Measurements from ENCODE around the gene LIN7A. TPM values are rescaled to one million over a fixed set of nuclear protein-coding genes. Genes with fewer than 3 reads are reported as not detected.

Gene LIN7A
- polyA plus RNA-seq, 4 donors, result 0.27 to 9.0 (median 0.62) TPM

DNA sequence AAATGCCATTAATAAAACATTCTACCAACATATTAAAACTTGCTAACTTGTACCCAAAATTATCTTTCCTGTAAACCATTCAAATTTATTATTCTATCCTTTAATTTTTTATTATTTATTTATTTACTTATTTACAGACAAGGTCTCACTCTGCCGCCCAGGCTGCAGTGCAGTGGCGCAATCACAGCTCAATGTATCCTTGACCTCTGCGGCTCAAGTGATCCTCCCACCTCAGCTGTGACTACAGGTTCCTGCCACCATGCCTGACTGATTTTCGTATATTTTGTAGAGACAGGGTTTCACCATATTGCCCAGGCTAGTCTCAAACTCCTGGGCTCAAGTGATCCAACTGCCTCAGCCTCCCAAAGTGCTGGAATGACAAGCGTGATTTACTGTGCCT lies 20.4 kb upstream of the LIN7A start:
- Histone ChIP-seq H3K9me3 (ENCODE audit: control insufficient read depth in 2 of 2, insufficient read depth in 1 of 2, low read depth in 1 of 2, low read length in 1 of 2) (peaks cover 0 to 5% of the 10 kb centered on the region in 2 donors), H3K4me1 (ENCODE audit: control insufficient read depth in 3 of 3, insufficient read depth in 2 of 3, low read depth in 1 of 3, low read length in 2 of 3) (no peaks in the 10 kb centered on the region), H3K4me3 (ENCODE audit: low read depth in 1 of 3, low read length in 3 of 3) (no peak overlapping the region), H3K27me3 (ENCODE audit: control insufficient read depth in 3 of 3, insufficient read depth in 3 of 3, low read length in 3 of 3) (no peaks in the 10 kb centered on the region), H3K36me3 (ENCODE audit: control insufficient read depth in 3 of 3, insufficient read depth in 2 of 3, low read depth in 1 of 3, low read length in 3 of 3) (no peaks in the 10 kb centered on the region), H3K27ac (ENCODE audit: low read depth in 1 of 3, low read length in 2 of 3) (no peak overlapping the region)
- FAIRE-seq (no peak), DNase-seq (no peak)
- WGBS, 3 donors, result 69 to 90% (median 82%) methylated on average over 5 of the region's 5 CpGs

GRCh38 chr12:80954857-80955520 lies 17.3 kb upstream of the LIN7A start:
- DNase-seq (no peak), FAIRE-seq (no peak)
- 49 to 57% (median 52%) methylated on average over 5 of the region's 5 CpGs for WGBS, 3 donors
- Histone ChIP-seq H3K27ac (ENCODE audit: low read depth in 1 of 3, low read length in 2 of 3) (no peak overlapping the region), H3K4me3 (ENCODE audit: low read depth in 1 of 3, low read length in 3 of 3) (no peak overlapping the region), H3K9me3 (ENCODE audit: control insufficient read depth in 2 of 2, insufficient read depth in 1 of 2, low read depth in 1 of 2, low read length in 1 of 2) (peaks cover 0 to 4% of the 10 kb centered on the region in 2 donors), H3K27me3 (ENCODE audit: control insufficient read depth in 3 of 3, insufficient read depth in 3 of 3, low read length in 3 of 3) (no peaks in the 10 kb centered on the region), H3K4me1 (ENCODE audit: control insufficient read depth in 3 of 3, insufficient read depth in 2 of 3, low read depth in 1 of 3, low read length in 2 of 3) (no peaks in the 10 kb centered on the region), H3K36me3 (ENCODE audit: control insufficient read depth in 3 of 3, insufficient read depth in 2 of 3, low read depth in 1 of 3, low read length in 3 of 3) (no peaks in the 10 kb centered on the region)

- no peak overlapping the region for H3K4me3 ChIP-seq (ENCODE audit: low read depth in 1 of 3, low read length in 3 of 3)
- no peaks in the 10 kb centered on the region for H3K4me1 ChIP-seq (ENCODE audit: control insufficient read depth in 3 of 3, insufficient read depth in 2 of 3, low read depth in 1 of 3, low read length in 2 of 3)
- no peak overlapping the region for H3K27ac ChIP-seq (ENCODE audit: low read depth in 1 of 3, low read length in 2 of 3)
- H3K27me3 ChIP-seq (ENCODE audit: control insufficient read depth in 3 of 3, insufficient read depth in 3 of 3, low read length in 3 of 3), result no peaks in the 10 kb centered on the region
- FAIRE-seq, result no peak
- DNase-seq, result no peak
- no peaks in the 10 kb centered on the region for H3K36me3 ChIP-seq (ENCODE audit: control insufficient read depth in 3 of 3, insufficient read depth in 2 of 3, low read depth in 1 of 3, low read length in 3 of 3)
- no peaks in the 10 kb centered on the region for H3K9me3 ChIP-seq (ENCODE audit: control insufficient read depth in 2 of 2, insufficient read depth in 1 of 2, low read depth in 1 of 2, low read length in 1 of 2)
Measured at GRCh38 chr12:80952443-80952842, 14.7 kb upstream of the LIN7A start.

DNA sequence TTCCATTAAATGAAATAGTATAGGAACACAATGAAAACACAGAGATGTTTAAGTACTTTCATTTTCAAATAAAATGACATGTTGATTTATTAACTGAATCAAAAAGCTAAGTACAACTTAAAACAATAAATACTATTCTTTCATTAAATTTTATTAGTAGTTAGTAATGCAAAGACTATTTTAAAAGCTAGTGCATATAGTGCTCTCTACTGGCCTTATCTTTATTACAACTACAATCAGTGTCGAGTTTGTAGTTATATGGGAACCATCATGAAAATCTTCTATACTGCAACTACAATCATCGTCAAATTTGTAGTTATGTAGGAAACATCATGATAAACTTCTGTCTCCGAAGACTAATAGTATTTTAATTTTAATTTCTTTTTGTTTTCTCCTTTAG lies 8.9 kb upstream of the LIN7A start:
- peak in 1 of 2 donors; percentile 12 for DNase-seq
- FAIRE-seq, result peak; percentile 86
- Histone ChIP-seq H3K4me3 (ENCODE audit: low read depth in 1 of 3, low read length in 3 of 3) (no peak overlapping the region), H3K27ac (ENCODE audit: low read depth in 1 of 3, low read length in 2 of 3) (no peak overlapping the region), H3K9me3 (ENCODE audit: control insufficient read depth in 2 of 2, insufficient read depth in 1 of 2, low read depth in 1 of 2, low read length in 1 of 2) (no peaks in the 10 kb centered on the region), H3K27me3 (ENCODE audit: control insufficient read depth in 3 of 3, insufficient read depth in 3 of 3, low read length in 3 of 3) (no peaks in the 10 kb centered on the region), H3K4me1 (ENCODE audit: control insufficient read depth in 3 of 3, insufficient read depth in 2 of 3, low read depth in 1 of 3, low read length in 2 of 3) (peaks cover 0 to 11% (median 0%) of the 10 kb centered on the region in 3 donors), H3K36me3 (ENCODE audit: control insufficient read depth in 3 of 3, insufficient read depth in 2 of 3, low read depth in 1 of 3, low read length in 3 of 3) (no peaks in the 10 kb centered on the region)
- 22 to 44% (median 34%) methylated on average over 3 of the region's 3 CpGs for WGBS, 3 donors

GRCh38 chr12:80943338-80943737 lies 5.6 kb upstream of the LIN7A start:
- FAIRE-seq, result no peak
- Histone ChIP-seq H3K4me3 (ENCODE audit: low read depth in 1 of 3, low read length in 3 of 3) (no peak overlapping the region), H3K9me3 (ENCODE audit: control insufficient read depth in 2 of 2, insufficient read depth in 1 of 2, low read depth in 1 of 2, low read length in 1 of 2) (no peaks in the 10 kb centered on the region), H3K27me3 (ENCODE audit: control insufficient read depth in 3 of 3, insufficient read depth in 3 of 3, low read length in 3 of 3) (peaks cover 0 to 2% (median 0%) of the 10 kb centered on the region in 3 donors), H3K36me3 (ENCODE audit: control insufficient read depth in 3 of 3, insufficient read depth in 2 of 3, low read depth in 1 of 3, low read length in 3 of 3) (no peaks in the 10 kb centered on the region), H3K4me1 (ENCODE audit: control insufficient read depth in 3 of 3, insufficient read depth in 2 of 3, low read depth in 1 of 3, low read length in 2 of 3) (peaks cover 0 to 24% (median 0%) of the 10 kb centered on the region in 3 donors), H3K27ac (ENCODE audit: low read depth in 1 of 3, low read length in 2 of 3) (no peak overlapping the region)
- DNase-seq, result peak in 1 of 2 donors; percentile 59

DNA sequence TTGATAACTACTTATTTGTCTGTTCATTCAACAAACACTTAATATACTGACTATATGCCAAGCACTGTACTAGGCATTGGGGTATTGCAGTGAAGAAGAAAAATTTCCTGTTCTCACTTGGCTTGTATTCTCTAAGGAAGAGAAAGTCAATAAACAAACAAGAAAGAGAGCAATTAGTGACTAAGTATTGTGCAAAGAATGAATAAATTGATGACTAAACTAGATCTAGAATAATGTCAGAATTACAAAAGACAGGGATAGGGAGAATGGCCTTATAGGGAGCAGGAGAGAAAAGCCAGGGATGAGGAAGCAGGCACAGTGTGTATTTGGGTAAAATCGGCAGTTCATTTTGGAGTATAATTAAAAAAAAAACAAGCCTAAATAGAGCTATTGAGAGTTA lies 4.2 kb upstream of the LIN7A start:
- WGBS, 3 donors, result 73 to 81% (median 79%) methylated on average over 1 of the region's 1 CpG
- H3K4me1 ChIP-seq (ENCODE audit: control insufficient read depth in 3 of 3, insufficient read depth in 2 of 3, low read depth in 1 of 3, low read length in 2 of 3), result peaks cover 0 to 25% (median 0%) of the 10 kb centered on the region in 3 donors
- H3K27ac ChIP-seq (ENCODE audit: low read depth in 1 of 3, low read length in 2 of 3), result peak overlapping the region in 1 of 3 donors; percentile 27
- H3K36me3 ChIP-seq (ENCODE audit: control insufficient read depth in 3 of 3, insufficient read depth in 2 of 3, low read depth in 1 of 3, low read length in 3 of 3), result no peaks in the 10 kb centered on the region
- H3K4me3 ChIP-seq (ENCODE audit: low read depth in 1 of 3, low read length in 3 of 3), result no peak overlapping the region
- peaks cover 0 to 6% (median 0%) of the 10 kb centered on the region in 3 donors for H3K27me3 ChIP-seq (ENCODE audit: control insufficient read depth in 3 of 3, insufficient read depth in 3 of 3, low read length in 3 of 3)
- FAIRE-seq, result no peak
- H3K9me3 ChIP-seq (ENCODE audit: control insufficient read depth in 2 of 2, insufficient read depth in 1 of 2, low read depth in 1 of 2, low read length in 1 of 2), result no peaks in the 10 kb centered on the region
- peak in 1 of 2 donors; percentile 4 for DNase-seq

- Histone ChIP-seq H3K4me3 (ENCODE audit: low read depth in 1 of 3, low read length in 3 of 3) (no peak overlapping the region), H3K36me3 (ENCODE audit: control insufficient read depth in 3 of 3, insufficient read depth in 2 of 3, low read depth in 1 of 3, low read length in 3 of 3) (no peaks in the 10 kb centered on the region), H3K27ac (ENCODE audit: low read depth in 1 of 3, low read length in 2 of 3) (no peak overlapping the region), H3K9me3 (ENCODE audit: control insufficient read depth in 2 of 2, insufficient read depth in 1 of 2, low read depth in 1 of 2, low read length in 1 of 2) (no peaks in the 10 kb centered on the region), H3K27me3 (ENCODE audit: control insufficient read depth in 3 of 3, insufficient read depth in 3 of 3, low read length in 3 of 3) (peaks cover 0 to 10% (median 0%) of the 10 kb centered on the region in 3 donors), H3K4me1 (ENCODE audit: control insufficient read depth in 3 of 3, insufficient read depth in 2 of 3, low read depth in 1 of 3, low read length in 2 of 3) (peaks cover 0 to 19% (median 0%) of the 10 kb centered on the region in 3 donors)
- DNase-seq, result no peak
- FAIRE-seq, result no peak
- WGBS, 3 donors, result 64 to 72% (median 65%) methylated on average over 7 of the region's 7 CpGs
Measured at GRCh38 chr12:80939231-80939950, 1.7 kb upstream of the LIN7A start.

- FAIRE-seq (no peak), DNase-seq (no peak)
- H3K36me3 ChIP-seq (ENCODE audit: control insufficient read depth in 3 of 3, insufficient read depth in 2 of 3, low read depth in 1 of 3, low read length in 3 of 3), result no peaks in the 10 kb centered on the region
- H3K4me1 ChIP-seq (ENCODE audit: control insufficient read depth in 3 of 3, insufficient read depth in 2 of 3, low read depth in 1 of 3, low read length in 2 of 3), result peaks cover 0 to 16% (median 0%) of the 10 kb centered on the region in 3 donors
- H3K4me3 ChIP-seq (ENCODE audit: low read depth in 1 of 3, low read length in 3 of 3), result no peak overlapping the region
- H3K9me3 ChIP-seq (ENCODE audit: control insufficient read depth in 2 of 2, insufficient read depth in 1 of 2, low read depth in 1 of 2, low read length in 1 of 2), result no peaks in the 10 kb centered on the region
- H3K27me3 ChIP-seq (ENCODE audit: control insufficient read depth in 3 of 3, insufficient read depth in 3 of 3, low read length in 3 of 3), result peaks cover 0 to 12% (median 0%) of the 10 kb centered on the region in 3 donors
- 47 to 62% (median 59%) methylated on average over 7 of the region's 7 CpGs for WGBS, 3 donors
- H3K27ac ChIP-seq (ENCODE audit: low read depth in 1 of 3, low read length in 2 of 3), result no peak overlapping the region
Measured at GRCh38 chr12:80938397-80938796, 663 bp upstream of the LIN7A start.

Measured in small intestine (tissue), 7 donors.